Measurements from ENCODE around the gene GSTK1.

GSTK1 gene

GRCh38 chr7:143316492-143316891, 53.3 kb downstream of the GSTK1 start:
- Histone ChIP-seq H3K79me2 (ENCODE audit: insufficient read depth, low read length) (no peaks in the 10 kb centered on the region), H2AFZ (ENCODE audit: low read depth, low read length, severe bottlenecking) (no peak overlapping the region), H4K20me1 (ENCODE audit: low read depth, low read length) (no peaks in the 10 kb centered on the region), H3K36me3 (ENCODE audit: low read length) (no peaks in the 10 kb centered on the region), H3K4me3 (ENCODE audit: insufficient read depth, low read length, poor library complexity, severe bottlenecking) (no peak overlapping the region), H3K27me3 (ENCODE audit: low read length) (no peaks in the 10 kb centered on the region), H3K9me3 (ENCODE audit: insufficient read depth, low read length) (no peaks in the 10 kb centered on the region), H3K9me2 (replicated peaks; ENCODE audit: insufficient read depth, low read length) (no peaks in the 10 kb centered on the region), H3K9ac (ENCODE audit: low read length) (no peak overlapping the region), H3K4me2 (ENCODE audit: low read depth, low read length, poor library complexity, severe bottlenecking) (no peak overlapping the region), H3F3A (ENCODE audit: insufficient read depth) (0 out of 2 replicates have a peak, but pooled peaks cover 3% of the 10 kb centered on the region), H3K27ac (ENCODE audit: low read depth, low read length) (no peak overlapping the region)
- no peak for TF ChIP-seq CTCF (IDR thresholded peaks at IDR 0.05; ENCODE audit: insufficient read depth, low read length, poor library complexity, severe bottlenecking)
- no peak for TF ChIP-seq EZH2phosphoT487 (conservative IDR thresholded peaks at IDR 0.05; ENCODE audit: low read length)

- Histone ChIP-seq H4K20me1 (ENCODE audit: low read depth, low read length) (no peaks in the 10 kb centered on the region), H3K4me2 (ENCODE audit: low read depth, low read length, poor library complexity, severe bottlenecking) (no peak overlapping the region), H3K79me2 (ENCODE audit: insufficient read depth, low read length) (no peaks in the 10 kb centered on the region), H3K9me2 (replicated peaks; ENCODE audit: insufficient read depth, low read length) (no peaks in the 10 kb centered on the region), H3K9ac (ENCODE audit: low read length) (no peak overlapping the region), H3F3A (ENCODE audit: insufficient read depth) (no peaks in the 10 kb centered on the region), H2AFZ (ENCODE audit: low read depth, low read length, severe bottlenecking) (no peak overlapping the region), H3K27ac (ENCODE audit: low read depth, low read length) (no peak overlapping the region), H3K4me3 (ENCODE audit: insufficient read depth, low read length, poor library complexity, severe bottlenecking) (no peak overlapping the region), H3K9me3 (ENCODE audit: insufficient read depth, low read length) (no peaks in the 10 kb centered on the region), H3K36me3 (ENCODE audit: low read length) (no peaks in the 10 kb centered on the region), H3K27me3 (ENCODE audit: low read length) (no peaks in the 10 kb centered on the region)
- no peak for TF ChIP-seq CTCF (IDR thresholded peaks at IDR 0.05; ENCODE audit: insufficient read depth, low read length, poor library complexity, severe bottlenecking)
- TF ChIP-seq EZH2phosphoT487 (conservative IDR thresholded peaks at IDR 0.05; ENCODE audit: low read length), result no peak
Observed at GRCh38 chr7:143318661-143319060, 55.4 kb downstream of the GSTK1 start.
